Measurements from ENCODE around the gene HUS1.

DNA sequence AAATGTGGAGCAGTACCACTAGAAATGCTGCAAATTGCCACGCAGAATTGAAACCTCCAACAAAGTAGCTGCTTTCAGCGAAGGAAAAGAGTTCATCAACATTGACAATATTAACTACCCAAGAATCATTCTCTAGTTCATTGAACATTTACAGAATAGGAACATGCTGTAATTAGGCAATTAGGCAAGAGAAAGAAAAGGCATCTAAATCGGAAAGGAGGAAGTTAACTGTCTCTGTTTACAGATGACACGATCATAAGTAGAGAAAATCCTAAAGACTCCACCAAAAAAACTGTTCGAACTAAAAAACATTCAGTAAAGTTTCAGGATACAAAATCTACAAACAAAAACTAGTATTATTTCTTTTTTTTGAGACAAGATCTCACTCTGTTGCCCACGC is 22.3 kb downstream of the HUS1 start:
- TF ChIP-seq, protein P1, sequence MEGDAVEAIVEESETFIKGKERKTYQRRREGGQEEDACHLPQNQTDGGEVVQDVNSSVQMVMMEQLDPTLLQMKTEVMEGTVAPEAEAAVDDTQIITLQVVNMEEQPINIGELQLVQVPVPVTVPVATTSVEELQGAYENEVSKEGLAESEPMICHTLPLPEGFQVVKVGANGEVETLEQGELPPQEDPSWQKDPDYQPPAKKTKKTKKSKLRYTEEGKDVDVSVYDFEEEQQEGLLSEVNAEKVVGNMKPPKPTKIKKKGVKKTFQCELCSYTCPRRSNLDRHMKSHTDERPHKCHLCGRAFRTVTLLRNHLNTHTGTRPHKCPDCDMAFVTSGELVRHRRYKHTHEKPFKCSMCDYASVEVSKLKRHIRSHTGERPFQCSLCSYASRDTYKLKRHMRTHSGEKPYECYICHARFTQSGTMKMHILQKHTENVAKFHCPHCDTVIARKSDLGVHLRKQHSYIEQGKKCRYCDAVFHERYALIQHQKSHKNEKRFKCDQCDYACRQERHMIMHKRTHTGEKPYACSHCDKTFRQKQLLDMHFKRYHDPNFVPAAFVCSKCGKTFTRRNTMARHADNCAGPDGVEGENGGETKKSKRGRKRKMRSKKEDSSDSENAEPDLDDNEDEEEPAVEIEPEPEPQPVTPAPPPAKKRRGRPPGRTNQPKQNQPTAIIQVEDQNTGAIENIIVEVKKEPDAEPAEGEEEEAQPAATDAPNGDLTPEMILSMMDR (IDR thresholded peaks at IDR 0.05) = no peak
- TF ChIP-seq POLR2A (IDR thresholded peaks at IDR 0.05) = no peak

Data from adrenal gland (tissue), 5 donors.